TTC549 (cell line): ENCODE measurements around the gene NAV3.

Source experiments
- FAIRE-seq: peaks from 2 replicates; lab custom pipeline; 2012; peaks lifted over from hg19 to GRCh38; lab: Jason Lieb, UNC

The NAV3 gene

GRCh38 chr12:77925536-77926108 is 94.9 kb downstream of the NAV3 start:
- no peak for FAIRE-seq

- FAIRE-seq: no peak
These were observed 97.4 kb downstream of the NAV3 start for GRCh38 chr12:77928078-77928477.

GRCh38 chr12:77932216-77932615 is 101.5 kb downstream of the NAV3 start:
- FAIRE-seq: no peak

- FAIRE-seq: no peak
These were observed 107.6 kb downstream of the NAV3 start for GRCh38 chr12:77938301-77938700.

- no peak for FAIRE-seq
These were observed 109.3 kb downstream of the NAV3 start for GRCh38 chr12:77940011-77940423.

- FAIRE-seq: no peak
These were observed 109.9 kb downstream of the NAV3 start for GRCh38 chr12:77940567-77940966.

- FAIRE-seq: no peak
These were observed 110.7 kb downstream of the NAV3 start for GRCh38 chr12:77941401-77941800.

GRCh38 chr12:77943466-77943865 is 112.8 kb downstream of the NAV3 start:
- no peak for FAIRE-seq

- FAIRE-seq: no peak
These were observed 115.9 kb downstream of the NAV3 start for GRCh38 chr12:77946541-77947061.

- FAIRE-seq: no peak
These were observed 116.6 kb downstream of the NAV3 start for GRCh38 chr12:77947330-77947729.

- no peak for FAIRE-seq
These were observed 117.1 kb downstream of the NAV3 start for GRCh38 chr12:77947746-77948145.

- FAIRE-seq: no peak
These were observed 119.2 kb downstream of the NAV3 start for GRCh38 chr12:77949943-77950342.

GRCh38 chr12:77953528-77954205 is 123.0 kb downstream of the NAV3 start:
- FAIRE-seq: no peak

GRCh38 chr12:77954206-77954555 is 123.5 kb downstream of the NAV3 start:
- FAIRE-seq: no peak

GRCh38 chr12:77957062-77957461 is 126.4 kb downstream of the NAV3 start:
- no peak for FAIRE-seq

GRCh38 chr12:77963576-77964178 is 133.0 kb downstream of the NAV3 start:
- no peak for FAIRE-seq

GRCh38 chr12:77965790-77966189 is 135.1 kb downstream of the NAV3 start:
- no peak for FAIRE-seq

GRCh38 chr12:77968021-77968420 is 137.3 kb downstream of the NAV3 start:
- FAIRE-seq: no peak

GRCh38 chr12:77968571-77968970 is 137.9 kb downstream of the NAV3 start:
- FAIRE-seq: no peak

- FAIRE-seq: no peak
These were observed 142.9 kb downstream of the NAV3 start for GRCh38 chr12:77973579-77973978.

- no peak for FAIRE-seq
These were observed 144.0 kb downstream of the NAV3 start for GRCh38 chr12:77974645-77975044.

- no peak for FAIRE-seq
These were observed 149.0 kb downstream of the NAV3 start for GRCh38 chr12:77979597-77980250.

- no peak for FAIRE-seq
These were observed 150.1 kb downstream of the NAV3 start for GRCh38 chr12:77980782-77981181.
